Measurements from ENCODE around the gene MYOZ2.

Gene MYOZ2

GRCh38 chr4:119135721-119136121, at the start of gene MYOZ2:
Gene MYOZ2, plus strand, starts transcription at chr4:119135832. Its CDS starts 694 bp downstream, at chr4:119136526.
- no peak for DNase-seq

GRCh38 chr4:119087121-119087520, 48.5 kb upstream of the MYOZ2 start:
- no peak for DNase-seq

- DNase-seq, result peak in 1 of 2 experiments; percentile 57
Measured at GRCh38 chr4:119087656-119088055, 48.0 kb upstream of the MYOZ2 start.

GRCh38 chr4:119093042-119093827, 42.4 kb upstream of the MYOZ2 start:
- no peak for DNase-seq

GRCh38 chr4:119097282-119097900, 38.2 kb upstream of the MYOZ2 start:
- no peak for DNase-seq

GRCh38 chr4:119098306-119098705, 37.3 kb upstream of the MYOZ2 start:
- no peak for DNase-seq

- no peak for DNase-seq
Measured at GRCh38 chr4:119099227-119099810, 36.3 kb upstream of the MYOZ2 start.

GRCh38 chr4:119100655-119101054, 35.0 kb upstream of the MYOZ2 start:
- DNase-seq, result no peak

- no peak for DNase-seq
Measured at GRCh38 chr4:119103263-119103662, 32.4 kb upstream of the MYOZ2 start.

- no peak for DNase-seq
Measured at GRCh38 chr4:119104644-119105273, 30.9 kb upstream of the MYOZ2 start.

- no peak for DNase-seq
Measured at GRCh38 chr4:119105605-119106004, 30.0 kb upstream of the MYOZ2 start.

GRCh38 chr4:119106036-119107000, 29.3 kb upstream of the MYOZ2 start:
- DNase-seq, result no peak

- DNase-seq, result no peak
Measured at GRCh38 chr4:119110121-119110520, 25.5 kb upstream of the MYOZ2 start.

GRCh38 chr4:119111296-119111695, 24.3 kb upstream of the MYOZ2 start:
- no peak for DNase-seq

GRCh38 chr4:119113033-119113655, 22.5 kb upstream of the MYOZ2 start:
- DNase-seq, result no peak

- DNase-seq, result no peak
Measured at GRCh38 chr4:119116021-119116420, 19.6 kb upstream of the MYOZ2 start.

GRCh38 chr4:119116925-119117900, 18.4 kb upstream of the MYOZ2 start:
- no peak for DNase-seq

GRCh38 chr4:119118397-119118796, 17.2 kb upstream of the MYOZ2 start:
- no peak for DNase-seq

- DNase-seq, result no peak
Measured at GRCh38 chr4:119124352-119124751, 11.3 kb upstream of the MYOZ2 start.

GRCh38 chr4:119125931-119126330, 9.7 kb upstream of the MYOZ2 start:
- DNase-seq, result no peak

GRCh38 chr4:119128148-119128547, 7.5 kb upstream of the MYOZ2 start:
- no peak for DNase-seq

All from NCI-H526 (cell line).